C4-2B (cell line): Measurements from ENCODE around the gene CCND1.
"Not testable (repeated sequence)": the region's sequence is repeated elsewhere in the genome, so short reads cannot be mapped to it uniquely, and the experiment has no call there.

ENCODE experiments used
- H3K27ac ChIP-seq: fragments of 450-650 bp; 2 replicates; pipeline ENCODE4 v1.5.1; 2017
- ZFX ChIP-seq: fragments of 450-650 bp; IDR thresholded peaks from 2 replicates; pipeline ENCODE4 v1.6.1; 2017
- TF ChIP-seq, protein P1 (sequence below): fragments of 450-650 bp; conservative IDR thresholded peaks from 2 replicates; pipeline ENCODE4 v1.5.1; 2017; ENCODE audit warnings: mild to moderate bottlenecking

The CCND1 gene

GRCh38 chr11:69694781-69695180 is 53.8 kb downstream of the CCND1 start:
- TF ChIP-seq, protein P1, sequence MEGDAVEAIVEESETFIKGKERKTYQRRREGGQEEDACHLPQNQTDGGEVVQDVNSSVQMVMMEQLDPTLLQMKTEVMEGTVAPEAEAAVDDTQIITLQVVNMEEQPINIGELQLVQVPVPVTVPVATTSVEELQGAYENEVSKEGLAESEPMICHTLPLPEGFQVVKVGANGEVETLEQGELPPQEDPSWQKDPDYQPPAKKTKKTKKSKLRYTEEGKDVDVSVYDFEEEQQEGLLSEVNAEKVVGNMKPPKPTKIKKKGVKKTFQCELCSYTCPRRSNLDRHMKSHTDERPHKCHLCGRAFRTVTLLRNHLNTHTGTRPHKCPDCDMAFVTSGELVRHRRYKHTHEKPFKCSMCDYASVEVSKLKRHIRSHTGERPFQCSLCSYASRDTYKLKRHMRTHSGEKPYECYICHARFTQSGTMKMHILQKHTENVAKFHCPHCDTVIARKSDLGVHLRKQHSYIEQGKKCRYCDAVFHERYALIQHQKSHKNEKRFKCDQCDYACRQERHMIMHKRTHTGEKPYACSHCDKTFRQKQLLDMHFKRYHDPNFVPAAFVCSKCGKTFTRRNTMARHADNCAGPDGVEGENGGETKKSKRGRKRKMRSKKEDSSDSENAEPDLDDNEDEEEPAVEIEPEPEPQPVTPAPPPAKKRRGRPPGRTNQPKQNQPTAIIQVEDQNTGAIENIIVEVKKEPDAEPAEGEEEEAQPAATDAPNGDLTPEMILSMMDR = no peak
- TF ChIP-seq ZFX = no peak
- no peak overlapping the region for H3K27ac ChIP-seq

DNA sequence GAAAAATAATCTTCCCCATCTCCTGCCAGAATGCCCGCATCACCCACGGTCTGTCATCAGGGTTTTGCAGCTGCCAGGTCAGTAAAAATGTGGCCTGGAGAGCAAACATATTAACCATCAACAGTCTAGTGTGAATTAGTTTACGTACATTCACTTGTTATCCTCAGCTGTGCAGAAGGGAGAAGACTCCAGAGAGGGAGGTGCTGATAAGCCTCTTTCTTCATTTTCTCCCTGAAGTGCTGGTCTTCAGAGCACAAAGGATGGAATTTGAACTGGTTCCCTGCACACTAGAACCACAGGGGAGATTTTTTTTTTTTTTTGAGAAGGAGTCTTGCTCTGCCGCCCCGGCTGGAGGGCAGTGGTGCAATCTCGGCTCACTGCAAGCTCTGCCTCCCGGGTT is 54.6 kb downstream of the CCND1 start:
- TF ChIP-seq, protein P1 = no peak
- TF ChIP-seq ZFX = no peak
- H3K27ac ChIP-seq = no peak overlapping the region

DNA sequence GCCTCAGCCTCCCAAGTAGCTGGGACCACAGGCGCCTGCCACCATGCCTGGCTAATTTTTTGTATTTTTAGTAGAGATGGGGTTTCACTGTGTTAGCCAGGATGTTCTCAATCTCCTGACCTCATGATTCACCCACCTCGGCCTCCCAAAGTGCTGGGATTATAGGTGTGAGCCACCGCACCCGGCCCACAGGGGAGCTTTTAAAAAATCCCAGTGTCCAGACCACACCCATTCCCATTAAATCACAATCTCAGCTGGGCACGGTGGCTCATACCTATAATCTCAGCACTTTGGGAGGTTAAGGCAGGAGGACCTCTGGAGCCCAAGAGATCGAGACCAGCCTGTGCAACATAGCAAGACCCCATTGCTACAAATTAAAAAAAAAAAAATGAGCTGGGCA is 55.0 kb downstream of the CCND1 start:
- H3K27ac ChIP-seq = not testable (repeated sequence)

GRCh38 chr11:69696749-69697468 is 56.0 kb downstream of the CCND1 start:
- TF ChIP-seq, protein P1 = no peak
- TF ChIP-seq ZFX = no peak
- H3K27ac ChIP-seq = no peak overlapping the region

DNA sequence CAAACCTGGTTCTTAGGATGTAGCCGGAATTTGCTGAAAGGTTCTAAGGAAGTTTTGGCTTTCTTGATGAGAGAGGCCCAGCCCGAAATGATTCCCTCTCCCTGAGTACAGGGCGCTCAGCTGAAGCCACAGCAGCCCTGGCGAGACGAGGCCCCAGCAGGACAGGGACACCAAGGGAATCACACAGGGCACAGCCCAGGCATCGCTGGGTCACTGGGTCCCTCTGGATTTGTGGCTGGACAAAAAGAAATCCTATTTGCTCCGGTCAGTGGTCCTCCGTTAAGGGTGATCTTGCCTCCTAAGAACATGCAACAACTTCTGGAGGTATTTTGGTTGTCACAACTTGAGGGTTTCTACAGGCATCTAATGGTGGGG is 56.5 kb downstream of the CCND1 start:
- TF ChIP-seq ZFX = no peak
- TF ChIP-seq, protein P1 = no peak

GRCh38 chr11:69697861-69698260 is 56.9 kb downstream of the CCND1 start:
- TF ChIP-seq, protein P1 = no peak
- TF ChIP-seq ZFX = no peak
- H3K27ac ChIP-seq = no peak overlapping the region

More for the DNA sequence above, 56.5 kb downstream of the CCND1 start:
- no peak overlapping the region for H3K27ac ChIP-seq

GRCh38 chr11:69698362-69698761 is 57.4 kb downstream of the CCND1 start:
- H3K27ac ChIP-seq = no peak overlapping the region
- TF ChIP-seq, protein P1 = no peak
- no peak for TF ChIP-seq ZFX

DNA sequence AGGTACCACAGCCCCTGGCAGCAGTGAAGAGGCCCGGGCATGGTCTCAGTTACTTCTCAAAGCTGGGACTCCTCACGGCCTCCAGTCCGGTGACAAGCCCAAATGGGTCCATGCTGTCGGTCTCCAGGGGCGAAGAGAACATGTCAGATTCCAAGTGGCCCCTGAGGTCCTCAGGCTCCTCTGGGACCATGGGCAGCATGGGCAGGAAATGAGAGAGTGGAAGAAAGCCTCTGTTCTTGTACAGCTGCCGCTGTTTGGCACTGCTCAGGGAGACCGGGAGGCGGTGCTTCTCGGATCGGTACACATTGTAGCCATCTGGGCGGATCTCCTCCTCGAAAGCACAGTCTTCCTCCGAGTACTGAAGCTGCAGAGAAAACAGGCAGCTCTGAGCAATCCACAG is 58.3 kb downstream of the CCND1 start:
- no peak overlapping the region for H3K27ac ChIP-seq
- no peak for TF ChIP-seq ZFX
- TF ChIP-seq, protein P1 = no peak
